ENCODE measurements around the gene PRDM16.

PRDM16 gene

GRCh38 chr1:3319874-3320245 lies 250.9 kb downstream of the PRDM16 start:
- no peak overlapping the region for H3K4ac ChIP-seq (ENCODE audit: low read length)
- no peak overlapping the region for H3K27ac ChIP-seq (replicated peaks; ENCODE audit: low read length)
- WGBS, 2 donors (ENCODE audit: extremely low coverage in 2 of 2, insufficient read length in 2 of 2, insufficient replicate concordance in 1 of 2), result no CpG with 5 or more reads among the region's 4 CpGs
- no peaks in the 10 kb centered on the region for H3K79me1 ChIP-seq (ENCODE audit: low read depth, low read length)
- H3K27me3 ChIP-seq (ENCODE audit: control insufficient read depth in 3 of 3, insufficient read depth in 3 of 3, low read depth in 1 of 3, low read length in 3 of 3), result peaks cover 0 to 27% (median 0%) of the 10 kb centered on the region in 3 experiments
- H3K9me3 ChIP-seq (replicated peaks in 1 of 2; ENCODE audit: control insufficient read depth in 2 of 2, insufficient read depth in 1 of 2, low read depth in 1 of 2, low read length in 2 of 2), result peaks cover 0 to 4% of the 10 kb centered on the region in 2 donors
- H2AFZ ChIP-seq (ENCODE audit: low read length), result no peak overlapping the region
- no peak overlapping the region for H4K91ac ChIP-seq (ENCODE audit: low read depth, low read length, poor library complexity)
- H3K4me3 ChIP-seq (ENCODE audit: low read length in 2 of 2), result no peak overlapping the region
- H3K9ac ChIP-seq (ENCODE audit: low read depth, low read length, poor library complexity), result no peak overlapping the region
- H3K4me1 ChIP-seq (ENCODE audit: control insufficient read depth in 2 of 2, insufficient read depth in 1 of 2, low read depth in 1 of 2, low read length in 2 of 2), result peaks cover 0 to 46% of the 10 kb centered on the region in 2 donors
- H2BK15ac ChIP-seq (ENCODE audit: low read length), result no peak overlapping the region
- no peak overlapping the region for H2BK12ac ChIP-seq (ENCODE audit: low read length)
- H3K4me2 ChIP-seq (ENCODE audit: insufficient read depth, low read length, poor library complexity, severe bottlenecking), result no peak overlapping the region
- peak; percentile 61 for DNase-seq (ENCODE audit: low spot score)
- no peak overlapping the region for H2BK120ac ChIP-seq (ENCODE audit: low read depth, low read length)
- no peak overlapping the region for H2AK5ac ChIP-seq (ENCODE audit: low read depth, low read length)
- H3K18ac ChIP-seq (ENCODE audit: low read length), result no peak overlapping the region
- no peaks in the 10 kb centered on the region for H3K36me3 ChIP-seq (replicated peaks in 1 of 2; ENCODE audit: control insufficient read depth in 2 of 2, insufficient read depth in 2 of 2, low read length in 2 of 2)
- H2BK5ac ChIP-seq (ENCODE audit: low read length), result no peak overlapping the region
- no peak overlapping the region for H4K8ac ChIP-seq (ENCODE audit: low read depth, low read length)
- no peak overlapping the region for H3K23ac ChIP-seq (ENCODE audit: low read depth, low read length, poor library complexity)
- H3K14ac ChIP-seq (ENCODE audit: low read length), result no peak overlapping the region

- H3K36me3 ChIP-seq (replicated peaks in 1 of 2; ENCODE audit: control insufficient read depth in 2 of 2, insufficient read depth in 2 of 2, low read length in 2 of 2), result no peaks in the 10 kb centered on the region
- no peak overlapping the region for H2AFZ ChIP-seq (ENCODE audit: low read length)
- DNase-seq (ENCODE audit: low spot score), result no peak
- peaks cover 0 to 42% of the 10 kb centered on the region in 2 donors for H3K4me1 ChIP-seq (ENCODE audit: control insufficient read depth in 2 of 2, insufficient read depth in 1 of 2, low read depth in 1 of 2, low read length in 2 of 2)
- H2BK12ac ChIP-seq (ENCODE audit: low read length), result no peak overlapping the region
- H4K91ac ChIP-seq (ENCODE audit: low read depth, low read length, poor library complexity), result no peak overlapping the region
- peak overlapping the region; percentile 68 for H3K18ac ChIP-seq (ENCODE audit: low read length)
- no peak overlapping the region for H2BK120ac ChIP-seq (ENCODE audit: low read depth, low read length)
- H3K4me3 ChIP-seq (ENCODE audit: low read length in 2 of 2), result no peak overlapping the region
- H2BK15ac ChIP-seq (ENCODE audit: low read length), result no peak overlapping the region
- H3K4me2 ChIP-seq (ENCODE audit: insufficient read depth, low read length, poor library complexity, severe bottlenecking), result no peak overlapping the region
- H3K79me1 ChIP-seq (ENCODE audit: low read depth, low read length), result no peaks in the 10 kb centered on the region
- H3K9ac ChIP-seq (ENCODE audit: low read depth, low read length, poor library complexity), result peak overlapping the region; percentile 53
- H3K14ac ChIP-seq (ENCODE audit: low read length), result no peak overlapping the region
- no peak overlapping the region for H2BK5ac ChIP-seq (ENCODE audit: low read length)
- WGBS, 2 donors (ENCODE audit: extremely low coverage in 2 of 2, insufficient read length in 2 of 2, insufficient replicate concordance in 1 of 2), result no CpG with 5 or more reads among the region's 18 CpGs
- no peak overlapping the region for H4K8ac ChIP-seq (ENCODE audit: low read depth, low read length)
- no peak overlapping the region for H3K27ac ChIP-seq (replicated peaks; ENCODE audit: low read length)
- no peak overlapping the region for H3K23ac ChIP-seq (ENCODE audit: low read depth, low read length, poor library complexity)
- peaks cover 0 to 4% of the 10 kb centered on the region in 2 donors for H3K9me3 ChIP-seq (replicated peaks in 1 of 2; ENCODE audit: control insufficient read depth in 2 of 2, insufficient read depth in 1 of 2, low read depth in 1 of 2, low read length in 2 of 2)
- H2AK5ac ChIP-seq (ENCODE audit: low read depth, low read length), result no peak overlapping the region
- H3K27me3 ChIP-seq (ENCODE audit: control insufficient read depth in 3 of 3, insufficient read depth in 3 of 3, low read depth in 1 of 3, low read length in 3 of 3), result peaks cover 0 to 22% (median 0%) of the 10 kb centered on the region in 3 experiments
- H3K4ac ChIP-seq (ENCODE audit: low read length), result no peak overlapping the region
Observed at GRCh38 chr1:3320246-3321152, 251.5 kb downstream of the PRDM16 start.

- no peak overlapping the region for H2AFZ ChIP-seq (ENCODE audit: low read length)
- H3K14ac ChIP-seq (ENCODE audit: low read length), result peak overlapping the region; percentile 82
- peak overlapping the region in 1 of 2 donors; percentile 43 for H3K4me3 ChIP-seq (ENCODE audit: low read length in 2 of 2)
- peak overlapping the region; percentile 7 for H4K91ac ChIP-seq (ENCODE audit: low read depth, low read length, poor library complexity)
- H3K4me1 ChIP-seq (ENCODE audit: control insufficient read depth in 2 of 2, insufficient read depth in 1 of 2, low read depth in 1 of 2, low read length in 2 of 2), result peaks cover 0 to 33% of the 10 kb centered on the region in 2 donors
- H3K9ac ChIP-seq (ENCODE audit: low read depth, low read length, poor library complexity), result peak overlapping the region; percentile 81
- DNase-seq (ENCODE audit: low spot score), result no peak
- H3K27ac ChIP-seq (replicated peaks; ENCODE audit: low read length), result no peak overlapping the region
- peak overlapping the region; percentile 83 for H2BK15ac ChIP-seq (ENCODE audit: low read length)
- H2BK5ac ChIP-seq (ENCODE audit: low read length), result no peak overlapping the region
- H4K8ac ChIP-seq (ENCODE audit: low read depth, low read length), result peak overlapping the region; percentile 98
- no peak overlapping the region for H3K4me2 ChIP-seq (ENCODE audit: insufficient read depth, low read length, poor library complexity, severe bottlenecking)
- H3K79me1 ChIP-seq (ENCODE audit: low read depth, low read length), result no peaks in the 10 kb centered on the region
- H3K4ac ChIP-seq (ENCODE audit: low read length), result no peak overlapping the region
- no peak overlapping the region for H2AK5ac ChIP-seq (ENCODE audit: low read depth, low read length)
- peak overlapping the region; percentile 92 for H3K18ac ChIP-seq (ENCODE audit: low read length)
- H2BK120ac ChIP-seq (ENCODE audit: low read depth, low read length), result no peak overlapping the region
- peaks cover 0 to 18% (median 0%) of the 10 kb centered on the region in 3 experiments for H3K27me3 ChIP-seq (ENCODE audit: control insufficient read depth in 3 of 3, insufficient read depth in 3 of 3, low read depth in 1 of 3, low read length in 3 of 3)
- WGBS, 2 donors (ENCODE audit: extremely low coverage in 2 of 2, insufficient read length in 2 of 2, insufficient replicate concordance in 1 of 2), result 100% methylated on average over 3 of the region's 25 CpGs; no CpG with 5 or more reads in 1 of the 2 donors
- H3K36me3 ChIP-seq (replicated peaks in 1 of 2; ENCODE audit: control insufficient read depth in 2 of 2, insufficient read depth in 2 of 2, low read length in 2 of 2), result no peaks in the 10 kb centered on the region
- peaks cover 0 to 4% of the 10 kb centered on the region in 2 donors for H3K9me3 ChIP-seq (replicated peaks in 1 of 2; ENCODE audit: control insufficient read depth in 2 of 2, insufficient read depth in 1 of 2, low read depth in 1 of 2, low read length in 2 of 2)
- H2BK12ac ChIP-seq (ENCODE audit: low read length), result no peak overlapping the region
- peak overlapping the region; percentile 0 for H3K23ac ChIP-seq (ENCODE audit: low read depth, low read length, poor library complexity)
Observed at GRCh38 chr1:3321559-3322449, 252.8 kb downstream of the PRDM16 start.

Measured in neuronal stem cell (in vitro differentiated cells).